Measurements from ENCODE around the gene PRKCE. TPM values are rescaled to one million over a fixed set of nuclear protein-coding genes. Genes with fewer than 3 reads are reported as not detected.

PRKCE gene
- total and polyA plus RNA-seq, 2 of the 8 experiments (the other 6 are each of a cell fraction or from before 2014, with no cell fraction given), result 0.54 to 2.1 TPM

DNA sequence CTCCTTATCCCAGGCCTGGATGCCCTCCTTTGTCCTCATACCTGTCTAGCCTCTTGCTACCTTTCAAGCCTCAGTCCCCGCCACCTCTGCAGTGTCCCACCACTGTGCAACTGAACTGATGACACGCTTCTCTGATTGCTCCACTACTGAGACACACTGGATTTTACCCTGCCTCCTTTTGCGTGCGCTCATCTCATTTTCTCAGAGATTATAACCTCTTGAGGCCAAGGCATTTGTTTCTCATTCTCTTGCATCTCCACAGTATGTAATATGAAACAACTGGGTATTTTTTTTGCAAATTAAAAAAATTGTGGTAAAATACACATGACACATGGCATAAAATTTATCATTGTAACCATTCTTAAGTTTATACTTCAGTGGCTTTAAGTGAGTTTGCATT is 95.4 kb downstream of the PRKCE start:
- POLR2A ChIA-PET (ENCODE audit: partially characterized antibody), result no interaction called here
- no peak overlapping the region for H3K23ac ChIP-seq (ENCODE audit: insufficient read length)
- H3K18ac ChIP-seq (ENCODE audit: extremely low read depth, low read length), result no peak overlapping the region
- no peak overlapping the region for H2BK20ac ChIP-seq (ENCODE audit: low read length)
- no peak overlapping the region for H3K4me2 ChIP-seq (ENCODE audit: insufficient read depth in 1 of 2, low read depth in 2 of 2, low read length in 2 of 2)
- H4K8ac ChIP-seq (ENCODE audit: extremely low read depth, insufficient read depth, low read length), result no peak overlapping the region
- CTCF ChIA-PET (ENCODE audit: partially characterized antibody), result no interaction called here
- WGBS, 2 experiments (ENCODE audit: extremely low coverage in 1 of 2, insufficient coverage in 1 of 2, insufficient read length in 1 of 2, insufficient replicate concordance in 2 of 2, low coverage in 1 of 2, low lambda C conversion rate in 2 of 2, missing lambda C conversion rate in 1 of 2), result 88% methylated on average over 4 of the region's 4 CpGs; no CpG with 5 or more reads in 1 of the 2 experiments
- DNase-seq (ENCODE audit: low read depth in 1 of 2, low spot score in 2 of 2) (no peak), FAIRE-seq (no peak)
- H3K23me2 ChIP-seq (ENCODE audit: low read depth, low read length), result no peaks in the 10 kb centered on the region
- H2BK15ac ChIP-seq (ENCODE audit: low read length), result no peak overlapping the region
- TF ChIP-seq BACH1 (IDR thresholded peaks at IDR 0.05; ENCODE audit: low read length) (no peak), CHD1 (IDR thresholded peaks at IDR 0.05; ENCODE audit: low read depth, low read length) (no peak), SUZ12 (IDR thresholded peaks at IDR 0.05; ENCODE audit: low read length) (no peak), TCF12 (IDR thresholded peaks at IDR 0.05; ENCODE audit: low read depth, low read length) (no peak), CBX5 (IDR thresholded peaks at IDR 0.05; ENCODE audit: low read depth, low read length) (no peak)
- TF ChIP-seq, protein P1, sequence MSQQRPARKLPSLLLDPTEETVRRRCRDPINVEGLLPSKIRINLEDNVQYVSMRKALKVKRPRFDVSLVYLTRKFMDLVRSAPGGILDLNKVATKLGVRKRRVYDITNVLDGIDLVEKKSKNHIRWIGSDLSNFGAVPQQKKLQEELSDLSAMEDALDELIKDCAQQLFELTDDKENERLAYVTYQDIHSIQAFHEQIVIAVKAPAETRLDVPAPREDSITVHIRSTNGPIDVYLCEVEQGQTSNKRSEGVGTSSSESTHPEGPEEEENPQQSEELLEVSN (IDR thresholded peaks at IDR 0.05), result no peak
- H3K79me2 ChIP-seq (ENCODE audit: control insufficient read depth in 1 of 2, insufficient read depth in 2 of 2, low read length in 2 of 2), result no peaks in the 10 kb centered on the region
- no peak overlapping the region for H4K91ac ChIP-seq (replicated peaks; ENCODE audit: insufficient read length, low read length)
- H2BK12ac ChIP-seq (ENCODE audit: low read depth, low read length), result no peak overlapping the region
- H3K14ac ChIP-seq (ENCODE audit: insufficient read length), result no peak overlapping the region
- H3K9ac ChIP-seq (replicated peaks in 1 of 4; ENCODE audit: extremely low read depth in 1 of 4, low read depth in 3 of 4, low read length in 3 of 4), result no peak overlapping the region
- no peaks in the 10 kb centered on the region for H3K4me1 ChIP-seq (replicated peaks in 1 of 4; ENCODE audit: control insufficient read depth in 3 of 4, insufficient read depth in 4 of 4, low read length in 3 of 4)
- no peak overlapping the region for H3K27ac ChIP-seq (ENCODE audit: low read depth, low read length)
- no peak overlapping the region for H2BK5ac ChIP-seq (ENCODE audit: low read depth, low read length)
- no peak overlapping the region for H3K56ac ChIP-seq (replicated peaks; ENCODE audit: insufficient read length, low read depth, low read length)
- H3K27me3 ChIP-seq (replicated peaks in 1 of 4; ENCODE audit: control insufficient read depth in 3 of 4, extremely low read depth in 1 of 4, insufficient read depth in 3 of 4, low read length in 3 of 4), result no peaks in the 10 kb centered on the region
- no peak overlapping the region for H3K4ac ChIP-seq (replicated peaks; ENCODE audit: insufficient read length, low read depth, low read length)
- no peak overlapping the region for H2BK120ac ChIP-seq (replicated peaks; ENCODE audit: low read depth, low read length)
- H3K36me3 ChIP-seq (ENCODE audit: control insufficient read depth in 2 of 4, insufficient read depth in 4 of 4, low read length in 3 of 4), result no peaks in the 10 kb centered on the region
- H4K20me1 ChIP-seq (replicated peaks in 1 of 2; ENCODE audit: control insufficient read depth in 1 of 2, insufficient read depth in 2 of 2, low read length in 2 of 2), result no peaks in the 10 kb centered on the region
- no peak overlapping the region for H3K4me3 ChIP-seq (ENCODE audit: extremely low read depth in 1 of 4, insufficient read depth in 2 of 4, low read depth in 3 of 4, low read length in 4 of 4)
- no peaks in the 10 kb centered on the region for H3K79me1 ChIP-seq (ENCODE audit: low read depth, low read length)
- H4K5ac ChIP-seq (ENCODE audit: insufficient read length, low read depth, low read length), result no peak overlapping the region
- H3K9me3 ChIP-seq (ENCODE audit: insufficient read depth in 2 of 2, low read depth in 1 of 2, low read length in 1 of 2), result peaks cover 2 to 4% of the 10 kb centered on the region in 2 experiments; a peak in 2 of 4 replicates
- H2AK5ac ChIP-seq (ENCODE audit: low read depth, low read length), result no peak overlapping the region
- no peak overlapping the region for H2AFZ ChIP-seq (ENCODE audit: low read length)
